Neutrophil (primary cell): ENCODE data around the gene PLXNA1.

ENCODE experiments used
- H3K27ac ChIP-seq: fragments of 200-600 bp; sonication (generic); 2 replicates; pipeline ENCODE4 v1.5.1; 2016; ENCODE audit warnings: mild to moderate bottlenecking, moderate library complexity
- H3K27me3 ChIP-seq: fragments of 200-600 bp; sonication (generic); 2 replicates; pipeline ENCODE4 v1.6.0; 2016; ENCODE audit warnings: mild to moderate bottlenecking
- H3K36me3 ChIP-seq: fragments of 200-600 bp; sonication (generic); 2 replicates; pipeline ENCODE4 v1.5.1; 2017
- H3K4me1 ChIP-seq, 2 experiments: fragments of 200-600 bp in 1 of 2; sonication (generic) in 1 of 2; 1 replicate in 1 of 2; 2 replicates in 1 of 2; pipeline versions ENCODE4 v1.5.1 to v1.6.1; 2013 to 2016; ENCODE audit warnings: low read depth in 1 of 2, low read length in 1 of 2, mild to moderate bottlenecking in 1 of 2, moderate library complexity in 1 of 2; ENCODE audit not compliant: control insufficient read depth in 1 of 2, insufficient read depth in 1 of 2
- H3K4me3 ChIP-seq, 2 experiments: fragments of 200-600 bp in 1 of 2; sonication (generic) in 1 of 2; 1 replicate in 1 of 2; 2 replicates in 1 of 2; pipeline ENCODE4 v1.5.1; 2013 to 2016; ENCODE audit warnings: low read depth in 1 of 2, low read length in 1 of 2, mild to moderate bottlenecking in 1 of 2, moderate library complexity in 1 of 2
- H3K9me3 ChIP-seq: fragments of 200-600 bp; sonication (generic); 2 replicates; pipeline ENCODE4 v1.5.1; 2016
- TF ChIP-seq, protein P1 (sequence below): fragments of 200-600 bp; sonication (generic); IDR thresholded peaks from 2 replicates; pipeline ENCODE4 v1.5.1; 2016; ENCODE audit warnings: antibody characterized with exemption

PLXNA1 gene

DNA sequence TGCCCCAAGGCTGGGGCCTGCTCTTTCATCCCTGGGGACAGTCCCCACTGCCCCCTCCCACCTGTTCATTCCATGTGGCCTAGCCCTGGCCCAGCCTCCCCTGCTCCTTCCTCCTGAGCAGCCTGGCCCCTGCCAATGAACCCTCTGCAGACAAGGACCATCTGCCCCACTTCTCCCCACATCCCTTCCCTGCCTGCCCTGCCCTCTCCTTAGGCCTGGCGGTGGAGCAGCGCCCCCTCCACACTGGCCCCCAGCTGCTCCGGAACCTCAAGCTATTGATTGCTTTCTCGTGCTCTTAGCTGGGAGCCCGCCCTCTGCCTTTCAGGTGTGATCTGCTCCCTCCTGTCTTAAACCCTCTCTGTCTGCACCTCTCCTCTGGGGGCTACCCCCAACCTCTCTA, 8.0 kb downstream of the PLXNA1 start:
- TF ChIP-seq, protein P1, sequence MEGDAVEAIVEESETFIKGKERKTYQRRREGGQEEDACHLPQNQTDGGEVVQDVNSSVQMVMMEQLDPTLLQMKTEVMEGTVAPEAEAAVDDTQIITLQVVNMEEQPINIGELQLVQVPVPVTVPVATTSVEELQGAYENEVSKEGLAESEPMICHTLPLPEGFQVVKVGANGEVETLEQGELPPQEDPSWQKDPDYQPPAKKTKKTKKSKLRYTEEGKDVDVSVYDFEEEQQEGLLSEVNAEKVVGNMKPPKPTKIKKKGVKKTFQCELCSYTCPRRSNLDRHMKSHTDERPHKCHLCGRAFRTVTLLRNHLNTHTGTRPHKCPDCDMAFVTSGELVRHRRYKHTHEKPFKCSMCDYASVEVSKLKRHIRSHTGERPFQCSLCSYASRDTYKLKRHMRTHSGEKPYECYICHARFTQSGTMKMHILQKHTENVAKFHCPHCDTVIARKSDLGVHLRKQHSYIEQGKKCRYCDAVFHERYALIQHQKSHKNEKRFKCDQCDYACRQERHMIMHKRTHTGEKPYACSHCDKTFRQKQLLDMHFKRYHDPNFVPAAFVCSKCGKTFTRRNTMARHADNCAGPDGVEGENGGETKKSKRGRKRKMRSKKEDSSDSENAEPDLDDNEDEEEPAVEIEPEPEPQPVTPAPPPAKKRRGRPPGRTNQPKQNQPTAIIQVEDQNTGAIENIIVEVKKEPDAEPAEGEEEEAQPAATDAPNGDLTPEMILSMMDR: no peak
- Histone ChIP-seq H3K27me3 (peaks cover 16% of the 10 kb centered on the region), H3K4me1 (no peaks in the 10 kb centered on the region), H3K9me3 (no peaks in the 10 kb centered on the region), H3K4me3 (no peak overlapping the region), H3K27ac (no peak overlapping the region), H3K36me3 (no peaks in the 10 kb centered on the region)

DNA sequence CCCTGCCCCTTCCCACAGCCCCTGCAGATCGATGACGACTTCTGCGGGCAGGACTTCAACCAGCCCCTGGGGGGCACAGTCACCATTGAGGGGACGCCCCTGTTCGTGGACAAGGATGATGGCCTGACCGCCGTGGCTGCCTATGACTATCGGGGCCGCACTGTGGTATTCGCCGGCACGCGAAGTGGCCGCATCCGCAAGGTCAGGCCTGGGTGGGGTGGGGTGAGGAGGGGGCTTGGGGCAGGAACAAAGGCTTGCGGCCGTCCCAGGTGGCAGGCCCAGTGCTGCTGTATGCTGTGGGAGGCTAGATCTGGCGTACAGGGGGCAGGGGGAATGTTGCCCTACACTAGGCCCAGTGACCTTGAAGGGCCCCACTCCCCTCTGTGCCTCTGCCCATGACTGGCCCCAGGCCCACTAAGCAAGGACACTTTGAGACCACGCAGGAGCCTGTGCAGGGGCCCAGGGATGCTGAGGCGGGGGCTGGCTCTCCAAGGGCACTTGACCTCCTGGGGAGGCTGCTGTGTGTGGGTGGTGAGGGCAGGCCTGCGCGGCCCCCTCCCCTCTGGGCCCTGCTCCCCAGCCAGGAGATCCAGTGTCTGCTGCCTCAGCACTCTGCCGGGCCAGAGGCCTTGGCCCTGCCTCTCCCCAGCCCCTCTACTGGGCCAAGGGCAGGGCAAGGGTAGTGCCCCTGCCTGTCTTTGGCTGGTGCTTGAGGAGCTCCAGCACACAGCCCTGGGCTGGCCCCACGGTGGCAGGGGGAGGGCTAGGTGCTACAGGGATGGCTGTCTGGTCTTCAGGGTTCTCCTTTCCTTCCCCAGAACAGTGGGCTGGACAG, 8.7 kb downstream of the PLXNA1 start:
- TF ChIP-seq, protein P1: no peak
- Histone ChIP-seq H3K36me3 (no peaks in the 10 kb centered on the region), H3K4me3 (no peak overlapping the region), H3K27me3 (peaks cover 9% of the 10 kb centered on the region), H3K9me3 (no peaks in the 10 kb centered on the region), H3K4me1 (no peaks in the 10 kb centered on the region), H3K27ac (no peak overlapping the region)

DNA sequence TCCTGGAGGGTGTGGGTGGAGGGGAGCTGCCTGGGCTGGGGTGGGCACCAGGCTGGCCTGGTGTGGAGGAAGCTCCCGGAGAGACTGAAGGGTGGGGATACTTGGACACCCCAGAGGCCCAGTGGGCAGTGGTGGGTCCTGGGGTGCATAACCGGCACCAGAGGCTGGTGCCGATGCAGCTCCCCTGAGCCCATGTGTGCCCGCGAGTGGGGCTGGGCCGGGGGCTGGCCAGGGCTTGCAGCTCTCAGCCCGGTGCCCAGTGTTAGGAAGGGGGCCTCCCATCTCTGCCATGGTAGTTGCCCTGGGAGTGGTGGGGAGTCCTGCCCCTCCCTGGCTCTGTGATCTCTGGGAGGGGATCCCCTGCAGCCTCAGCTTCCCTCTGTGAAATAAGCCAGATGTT, 9.3 kb downstream of the PLXNA1 start:
- Histone ChIP-seq H3K4me3 (no peak overlapping the region), H3K27ac (no peak overlapping the region), H3K4me1 (no peaks in the 10 kb centered on the region), H3K27me3 (peaks cover 3% of the 10 kb centered on the region), H3K36me3 (no peaks in the 10 kb centered on the region), H3K9me3 (no peaks in the 10 kb centered on the region)
- TF ChIP-seq, protein P1: no peak

DNA sequence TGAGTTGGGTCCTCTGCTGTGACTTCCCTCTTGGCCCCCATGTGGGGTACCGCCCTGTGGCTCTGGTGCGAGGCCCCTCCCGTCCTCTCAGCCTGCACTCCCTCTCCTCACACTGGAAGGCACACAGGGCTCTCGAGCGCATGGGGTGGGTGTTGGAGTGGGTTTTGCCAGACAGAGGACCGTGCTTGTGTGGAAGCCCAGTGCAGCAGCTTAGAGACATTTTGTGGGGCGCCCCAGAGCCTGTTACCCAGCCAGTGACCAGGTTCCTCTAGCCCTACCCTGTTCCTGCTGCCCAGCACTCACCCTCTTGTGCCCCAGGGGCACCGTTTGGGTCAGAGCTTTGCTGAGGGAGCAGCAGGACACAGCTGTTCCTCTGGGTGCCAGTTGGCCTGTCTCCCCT, 9.9 kb downstream of the PLXNA1 start:
- Histone ChIP-seq H3K9me3 (no peaks in the 10 kb centered on the region), H3K36me3 (no peaks in the 10 kb centered on the region), H3K27ac (no peak overlapping the region), H3K4me3 (no peak overlapping the region), H3K27me3 (no peaks in the 10 kb centered on the region), H3K4me1 (no peaks in the 10 kb centered on the region)
- TF ChIP-seq, protein P1: no peak

DNA sequence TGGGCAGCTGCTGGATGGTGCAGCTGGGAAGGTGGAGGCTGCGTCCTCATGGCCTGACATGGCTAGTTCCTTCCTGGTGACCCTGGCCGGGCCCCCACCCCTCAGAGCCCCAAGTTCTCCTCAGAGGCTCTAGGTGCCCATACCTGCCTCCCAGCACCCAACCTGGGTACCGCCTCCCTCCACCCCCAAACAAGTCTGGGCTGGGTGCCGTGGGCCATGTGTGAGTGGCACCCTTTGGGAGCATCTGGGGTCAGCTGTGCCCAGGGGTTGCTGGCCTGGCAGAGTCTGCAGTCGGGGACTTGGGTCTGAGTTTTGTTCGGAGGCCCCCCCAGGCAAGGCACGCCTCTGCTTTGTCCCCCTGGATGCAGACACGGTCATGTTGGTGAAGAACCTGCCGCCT, 10.5 kb downstream of the PLXNA1 start:
- H3K9me3 ChIP-seq: no peaks in the 10 kb centered on the region
- H3K36me3 ChIP-seq: no peaks in the 10 kb centered on the region
- H3K4me1 ChIP-seq: no peaks in the 10 kb centered on the region
- H3K27me3 ChIP-seq: no peaks in the 10 kb centered on the region
- no peak overlapping the region for H3K4me3 ChIP-seq
- H3K27ac ChIP-seq: no peak overlapping the region
- TF ChIP-seq, protein P1: no peak
